Ascending aorta (tissue), 2 donors: ENCODE data around the gene SYNPR. TPM values are rescaled to one million over a fixed set of nuclear protein-coding genes. Genes with fewer than 3 reads are reported as not detected.
"Not testable (repeated sequence)": the region's sequence is repeated elsewhere in the genome, so short reads cannot be mapped to it uniquely, and the experiment has no call there.

Source experiments
- DNase-seq, 2 donors: peaks; one replicate each; pipeline ENCODE4 v3.0.0-alpha.2; 2019; ENCODE audit warnings: low spot score in 2 of 2
- H3K27ac ChIP-seq, 2 donors: fragments of 200-600 bp; sonication (generic); one replicate each; pipeline ENCODE4 v1.5.1; 2016 to 2017; ENCODE audit warnings: mild to moderate bottlenecking in 1 of 2
- H3K27me3 ChIP-seq: fragments of 200-600 bp; sonication (generic); one replicate; pipeline ENCODE4 v1.5.1; 2017
- H3K36me3 ChIP-seq, 2 donors: fragments of 200-600 bp; sonication (generic); one replicate each; pipeline ENCODE4 v1.5.1; 2016
- H3K4me1 ChIP-seq, 2 donors: fragments of 200-600 bp; sonication (generic); one replicate each; pipeline ENCODE4 v1.5.1; 2016 to 2017; ENCODE audit warnings: mild to moderate bottlenecking in 1 of 2
- H3K4me3 ChIP-seq, 2 donors: fragments of 200-600 bp; sonication (generic); one replicate each; pipeline ENCODE4 v1.5.1; 2016 to 2017; ENCODE audit warnings: mild to moderate bottlenecking in 1 of 2
- H3K9me3 ChIP-seq, 2 donors: fragments of 200-600 bp; sonication (generic); one replicate each; pipeline ENCODE4 v1.5.1; 2016
- CTCF ChIP-seq, 3 experiments: fragments of 200-600 bp in 2 of 3; fragments of 450-650 bp in 1 of 3; sonication (generic) in 2 of 3; IDR thresholded peaks; one replicate each; pipeline ENCODE4 v1.5.1; 2016 to 2019; ENCODE audit warnings: antibody characterized with exemption in 3 of 3, mild to moderate bottlenecking in 1 of 3, moderate library complexity in 1 of 3
- intact Hi-C: fragments of 100-400 bp; cut with DNase I; formaldehyde crosslinking; loops from one replicate; pipeline ENCODE4 v1.15.1; 2023
- total RNA-seq: library from RNA; depleted of rRNA; stranded (reverse); fragments of >200 nt; gene quantifications from one replicate; pipeline ENCODE4 v1.1.0, GENCODE V29; 2016

The SYNPR gene
- total RNA-seq, 1 donor from 2014 or later: not detected

GRCh38 chr3:63642488-63642887, 364.4 kb downstream of the SYNPR start:
- Histone ChIP-seq H3K36me3 (no peaks in the 10 kb centered on the region), H3K4me3 (no peak overlapping the region), H3K27me3 (no peaks in the 10 kb centered on the region), H3K4me1 (no peaks in the 10 kb centered on the region), H3K27ac (no peak overlapping the region), H3K9me3 (no peaks in the 10 kb centered on the region)
- intact Hi-C loops: no loop called here
- no peak for TF ChIP-seq CTCF (IDR thresholded peaks at IDR 0.05)
- no peak for DNase-seq

GRCh38 chr3:63644212-63644797, 366.2 kb downstream of the SYNPR start:
- Histone ChIP-seq H3K27me3 (no peaks in the 10 kb centered on the region), H3K36me3 (no peaks in the 10 kb centered on the region), H3K9me3 (peaks cover 0 to 3% of the 10 kb centered on the region in 2 donors), H3K27ac (no peak overlapping the region), H3K4me3 (no peak overlapping the region), H3K4me1 (no peaks in the 10 kb centered on the region)
- DNase-seq: no peak
- intact Hi-C loops: no loop called here
- TF ChIP-seq CTCF (IDR thresholded peaks at IDR 0.05): no peak

GRCh38 chr3:63644928-63645781, 367.0 kb downstream of the SYNPR start:
- H3K9me3 ChIP-seq, H3K27me3 ChIP-seq, DNase-seq, H3K36me3 ChIP-seq, intact Hi-C loops, H3K4me3 ChIP-seq, H3K27ac ChIP-seq, H3K4me1 ChIP-seq: not testable (repeated sequence)

GRCh38 chr3:63652066-63652725, 374.1 kb downstream of the SYNPR start, which contains the start of gene SNTN:
SNTN (plus strand) TSS chr3:63652675; CDS start chr3:63652688, 13 bp downstream.
- H3K36me3 ChIP-seq: no peaks in the 10 kb centered on the region
- no peak for DNase-seq
- intact Hi-C loops: no loop called here

GRCh38 chr3:63654211-63654610, 376.1 kb downstream of the SYNPR start:
- Histone ChIP-seq H3K27ac (no peak overlapping the region), H3K4me1 (no peaks in the 10 kb centered on the region), H3K9me3 (no peaks in the 10 kb centered on the region), H3K4me3 (no peak overlapping the region), H3K27me3 (no peaks in the 10 kb centered on the region), H3K36me3 (no peaks in the 10 kb centered on the region)
- DNase-seq: no peak
- intact Hi-C loops: no loop called here
- no peak for TF ChIP-seq CTCF (IDR thresholded peaks at IDR 0.05)

More at GRCh38 chr3:63652066-63652725, 374.1 kb downstream of the SYNPR start, which contains the start of gene SNTN:
- H3K4me1 ChIP-seq: no peaks in the 10 kb centered on the region
- no peaks in the 10 kb centered on the region for H3K27me3 ChIP-seq
- H3K4me3 ChIP-seq: no peak within 1 kb of the TSS
- H3K27ac ChIP-seq: no peak within 1 kb of the TSS
- peaks cover 0 to 3% of the 10 kb centered on the region in 2 donors for H3K9me3 ChIP-seq
- no peak for TF ChIP-seq CTCF (IDR thresholded peaks at IDR 0.05)

GRCh38 chr3:63654931-63655330, 376.8 kb downstream of the SYNPR start:
- no peak for TF ChIP-seq CTCF (IDR thresholded peaks at IDR 0.05)
- Histone ChIP-seq H3K27ac (no peak overlapping the region), H3K9me3 (no peaks in the 10 kb centered on the region)

More at GRCh38 chr3:63654931-63655330, 376.8 kb downstream of the SYNPR start:
- Histone ChIP-seq H3K27me3 (no peaks in the 10 kb centered on the region), H3K36me3 (no peaks in the 10 kb centered on the region), H3K4me1 (no peaks in the 10 kb centered on the region), H3K4me3 (no peak overlapping the region)
- intact Hi-C loops: no loop called here
- DNase-seq: no peak
